Karpas-422 (cell line): ENCODE measurements around the gene FGB. TPM values are rescaled to one million over a fixed set of nuclear protein-coding genes. Genes with fewer than 3 reads are reported as not detected.

Experiments used
- DNase-seq: peaks from one replicate; pipeline ENCODE4 v3.0.0-alpha.2; 2015
- H2AFZ ChIP-seq: fragments of 200-600 bp; sonication (generic); 2 replicates; pipeline ENCODE4 v1.6.1; 2014; ENCODE audit warnings: antibody characterized with exemption, low read length, mixed read lengths
- H3K27ac ChIP-seq: fragments of 200-600 bp; sonication (generic); 2 replicates; pipeline ENCODE4 v1.5.1; 2014; ENCODE audit warnings: mild to moderate bottlenecking, low read length, moderate library complexity
- H3K27me3 ChIP-seq: fragments of 200-600 bp; sonication (generic); 2 replicates; pipeline ENCODE4 v1.6.1; 2014; ENCODE audit warnings: low read length, mixed read lengths
- H3K36me3 ChIP-seq: fragments of 200-600 bp; sonication (generic); 2 replicates; pipeline ENCODE4 v1.6.1; 2014; ENCODE audit warnings: low read length, mixed read lengths; ENCODE audit not compliant: insufficient read depth
- H3K4me1 ChIP-seq: fragments of 200-600 bp; sonication (generic); 2 replicates; pipeline ENCODE4 v1.6.1; 2014; ENCODE audit warnings: mild to moderate bottlenecking, low read length, mixed read lengths
- H3K4me2 ChIP-seq: fragments of 200-600 bp; sonication (generic); 2 replicates; pipeline ENCODE4 v1.6.1; 2014; ENCODE audit warnings: low read length, low read depth, mild to moderate bottlenecking; ENCODE audit not compliant: poor library complexity, severe bottlenecking
- H3K4me3 ChIP-seq: fragments of 200-600 bp; sonication (generic); 2 replicates; pipeline ENCODE4 v1.5.1; 2014; ENCODE audit warnings: mild to moderate bottlenecking, antibody characterized with exemption, low read length, mixed read lengths
- H3K79me2 ChIP-seq: fragments of 200-600 bp; sonication (generic); 2 replicates; pipeline ENCODE4 v1.6.1; 2014; ENCODE audit warnings: mild to moderate bottlenecking, low read length, mixed read lengths
- H3K9ac ChIP-seq: fragments of 200-600 bp; sonication (generic); 2 replicates; pipeline ENCODE4 v1.6.0; 2014; ENCODE audit warnings: low read length
- H3K9me2 ChIP-seq: fragments of 200-600 bp; sonication (generic), shearing (Covaris generic); replicated peaks from 2 replicates; pipeline ENCODE4 v1.6.0; 2014; ENCODE audit warnings: mild to moderate bottlenecking, low read length, moderate library complexity; ENCODE audit not compliant: insufficient read depth
- H3K9me3 ChIP-seq: fragments of 300-700, 200-600 bp; sonication (generic); 2 replicates; pipeline ENCODE4 v1.6.1; 2014; ENCODE audit warnings: low read length, mixed read lengths
- H4K20me1 ChIP-seq: fragments of 200-600 bp; sonication (generic); 2 replicates; pipeline ENCODE4 v1.6.1; 2014; ENCODE audit warnings: mild to moderate bottlenecking, antibody characterized with exemption, low read length, low read depth; ENCODE audit not compliant: insufficient read depth
- total RNA-seq: library from RNA; depleted of rRNA; stranded (reverse); fragments of >200 nt; shearing (Covaris generic); gene quantifications from 2 replicates; pipeline ENCODE4 v1.2.3, GENCODE V29; 2014; ENCODE audit warnings: low replicate concordance

FGB gene
- total RNA-seq, 1 experiment from 2014 or later: not detected

DNA sequence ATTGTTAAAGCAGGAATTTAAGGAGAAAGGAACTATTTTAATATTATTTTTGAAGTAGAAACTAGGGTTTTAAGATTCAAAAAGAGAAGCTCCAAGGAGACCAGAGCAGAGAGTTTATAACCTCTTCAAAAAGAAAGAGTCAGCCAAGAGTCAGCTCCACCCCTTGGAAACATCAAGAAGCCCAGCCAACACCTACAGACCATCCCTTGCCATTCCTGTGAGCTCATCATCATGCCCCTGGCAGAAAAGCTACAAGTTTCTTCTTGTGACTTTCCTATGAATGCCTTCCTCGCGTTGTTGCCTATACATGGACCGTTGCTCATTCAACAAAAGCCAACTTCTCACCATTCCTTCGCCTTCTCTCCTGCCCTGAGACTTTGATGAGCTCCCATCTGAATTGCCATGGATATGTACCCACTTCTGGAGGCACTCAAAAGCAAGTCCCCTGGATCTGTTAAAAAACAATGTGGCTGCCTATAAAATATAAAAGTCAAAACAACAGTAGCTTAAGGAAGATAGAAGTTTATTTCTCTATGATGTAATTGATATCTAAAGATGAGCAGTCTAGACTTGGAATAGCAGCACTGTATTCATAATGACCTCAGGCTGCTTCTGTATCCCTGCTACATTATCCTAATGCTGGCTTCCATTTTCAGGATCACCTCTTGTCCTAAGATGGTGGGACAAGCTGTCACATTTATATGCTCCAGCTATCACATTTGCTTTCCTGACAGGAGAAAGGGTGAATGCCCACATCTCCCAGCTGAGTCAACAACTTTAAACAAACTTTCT lies 32.9 kb upstream of the FGB start:
- H3K4me2 ChIP-seq: no peak overlapping the region
- H3K9me3 ChIP-seq: no peaks in the 10 kb centered on the region
- DNase-seq: no peak
- H3K36me3 ChIP-seq: no peaks in the 10 kb centered on the region
- H3K9ac ChIP-seq: no peak overlapping the region
- no peak overlapping the region for H2AFZ ChIP-seq
- H3K4me3 ChIP-seq: no peak overlapping the region
- H3K9me2 ChIP-seq: no peaks in the 10 kb centered on the region
- no peak overlapping the region for H3K27ac ChIP-seq
- no peaks in the 10 kb centered on the region for H3K79me2 ChIP-seq
- H3K27me3 ChIP-seq: no peaks in the 10 kb centered on the region
- no peaks in the 10 kb centered on the region for H4K20me1 ChIP-seq
- H3K4me1 ChIP-seq: no peaks in the 10 kb centered on the region

DNA sequence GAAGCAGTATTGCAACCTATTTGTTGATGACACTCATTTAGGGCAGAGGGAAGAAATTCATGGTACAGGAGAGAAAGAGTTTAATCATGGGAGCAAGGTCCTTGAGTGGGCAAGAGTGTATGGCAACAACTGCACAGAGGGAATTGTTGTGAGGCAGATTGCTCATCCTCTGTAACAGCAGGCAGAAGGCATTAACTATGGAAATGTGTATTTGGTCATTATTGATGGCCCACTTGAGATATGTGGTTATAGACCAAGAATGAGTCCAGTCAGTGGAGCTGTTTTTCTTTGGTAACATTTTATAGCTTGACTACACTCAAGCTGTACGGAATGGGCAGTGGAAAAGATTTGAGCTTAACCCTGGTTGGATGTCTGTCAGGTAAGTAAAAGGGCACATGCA lies 28.5 kb upstream of the FGB start:
- DNase-seq: no peak
- Histone ChIP-seq H3K36me3 (peaks cover 32% of the 10 kb centered on the region), H3K9me2 (no peaks in the 10 kb centered on the region), H3K9me3 (no peaks in the 10 kb centered on the region), H3K9ac (no peak overlapping the region), H4K20me1 (no peaks in the 10 kb centered on the region), H3K4me3 (no peak overlapping the region), H2AFZ (no peak overlapping the region), H3K27me3 (no peaks in the 10 kb centered on the region), H3K79me2 (no peaks in the 10 kb centered on the region), H3K4me2 (no peak overlapping the region), H3K4me1 (no peaks in the 10 kb centered on the region), H3K27ac (no peak overlapping the region)

DNA sequence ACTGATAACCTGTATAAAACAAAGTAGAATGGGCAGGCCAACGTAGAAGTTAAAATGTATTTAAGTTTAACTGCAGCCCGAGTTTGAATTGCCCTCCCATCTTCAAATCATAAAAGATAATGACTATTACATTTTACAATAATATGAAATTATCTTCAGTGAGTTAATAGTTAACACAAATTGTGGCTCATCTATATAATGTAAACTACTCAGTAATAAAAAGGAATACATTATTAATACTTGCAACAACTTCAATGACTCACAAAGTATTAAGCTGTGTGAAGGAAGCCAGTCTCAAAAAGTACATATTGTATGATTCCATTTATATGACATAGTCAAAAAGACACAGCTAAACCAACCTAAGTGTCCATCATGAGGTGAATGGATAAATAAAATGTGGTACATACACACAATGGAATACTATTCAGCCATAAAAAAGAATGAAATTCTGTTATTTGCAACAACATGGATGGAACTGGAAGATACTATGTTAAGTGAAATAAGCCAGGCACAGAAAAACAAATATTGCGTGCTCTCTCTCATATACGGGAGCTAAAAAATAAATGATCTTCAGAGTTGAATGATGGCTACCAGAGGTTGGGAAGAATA lies 20.4 kb upstream of the FGB start:
- Histone ChIP-seq H3K9me3 (no peaks in the 10 kb centered on the region), H3K4me3 (no peak overlapping the region), H3K9ac (no peak overlapping the region), H2AFZ (no peak overlapping the region), H3K79me2 (peaks cover 11% of the 10 kb centered on the region), H4K20me1 (no peaks in the 10 kb centered on the region), H3K9me2 (no peaks in the 10 kb centered on the region), H3K36me3 (peaks cover 100% of the 10 kb centered on the region), H3K4me1 (peaks cover 13% of the 10 kb centered on the region), H3K27me3 (no peaks in the 10 kb centered on the region), H3K27ac (no peak overlapping the region), H3K4me2 (no peak overlapping the region)
- DNase-seq: no peak

DNA sequence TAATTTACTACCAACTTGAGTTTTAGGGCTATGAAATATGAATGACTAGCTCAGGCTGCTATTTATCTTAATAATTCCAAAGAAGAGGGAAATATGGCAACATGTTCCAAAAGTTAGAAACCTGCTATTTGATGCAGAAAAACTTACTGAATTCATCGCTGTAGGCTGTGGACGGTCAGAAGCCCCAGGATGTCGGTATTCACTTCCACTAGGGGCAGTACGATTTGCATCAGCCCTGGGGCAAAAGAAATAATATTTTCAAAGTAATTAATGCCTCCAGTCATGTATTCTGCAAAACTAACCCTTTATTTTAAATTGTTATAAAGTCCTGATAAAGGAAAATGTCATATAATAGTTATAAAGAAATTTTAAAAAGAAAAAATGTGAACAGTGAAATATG lies 17.1 kb upstream of the FGB start:
- Histone ChIP-seq H3K9me2 (no peaks in the 10 kb centered on the region), H3K27me3 (no peaks in the 10 kb centered on the region), H3K4me3 (no peak overlapping the region), H3K27ac (no peak overlapping the region), H3K79me2 (peaks cover 39% of the 10 kb centered on the region), H3K4me2 (no peak overlapping the region), H2AFZ (no peak overlapping the region), H3K9ac (no peak overlapping the region), H3K4me1 (peaks cover 35% of the 10 kb centered on the region), H3K36me3 (peaks cover 72% of the 10 kb centered on the region), H3K9me3 (no peaks in the 10 kb centered on the region), H4K20me1 (peaks cover 8% of the 10 kb centered on the region; the same call in 1 of the 2 replicates)
- no peak for DNase-seq

DNA sequence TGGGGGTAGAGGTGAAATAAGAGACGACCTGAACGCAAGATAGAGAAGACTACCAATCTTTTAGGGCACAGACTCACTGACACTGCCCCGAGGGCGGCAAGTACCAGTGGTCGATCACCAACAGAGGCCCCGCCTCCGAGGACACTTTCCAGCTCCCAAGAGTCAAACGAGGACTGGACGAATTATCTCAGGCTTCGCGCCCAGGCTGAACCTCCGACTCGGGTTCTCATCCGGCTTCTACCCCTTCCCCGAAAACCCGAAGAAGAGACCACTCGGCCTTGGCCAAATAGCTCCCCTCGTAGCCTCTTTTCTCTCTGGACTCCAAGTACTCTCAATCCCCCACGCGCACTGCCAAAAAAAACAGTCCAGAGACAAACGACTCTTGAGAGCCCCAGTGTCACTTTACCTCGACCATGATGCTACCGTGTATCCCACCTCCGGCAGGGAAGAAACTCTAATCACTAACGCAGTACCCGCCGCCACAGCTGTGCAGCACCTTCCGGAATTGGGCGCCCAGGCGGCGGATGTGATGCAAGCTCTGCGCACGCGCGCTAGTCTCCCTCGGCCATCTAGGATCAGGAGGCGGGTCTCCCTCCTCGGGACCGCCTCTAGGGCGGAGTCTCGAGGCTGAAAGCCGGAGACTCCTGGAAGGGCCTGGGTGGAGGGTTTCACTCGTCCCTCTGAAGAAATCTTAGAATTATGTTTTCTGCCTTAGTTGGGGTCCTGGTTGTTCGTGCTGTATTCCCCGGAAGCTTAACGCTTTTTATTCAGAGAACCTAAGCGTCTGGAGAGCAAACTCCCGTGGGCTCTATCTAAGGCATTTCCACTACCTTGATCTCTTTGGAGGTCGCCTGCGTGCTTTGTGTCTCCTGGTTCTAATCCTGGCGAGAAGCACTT lies 12.7 kb upstream of the FGB start, which contains the start of gene PLRG1:
TSS of gene PLRG1 (minus strand) at position 507 of the 897 bp plus-strand sequence. CDS start at position 415, 92 bp downstream.
- H3K79me2 ChIP-seq: peaks cover 39% of the 10 kb centered on the region
- H3K9me2 ChIP-seq: no peaks in the 10 kb centered on the region
- H3K4me3 ChIP-seq: peak within 1 kb of the TSS; percentile 74
- H3K36me3 ChIP-seq: peaks cover 28% of the 10 kb centered on the region; the same call in 1 of the 2 replicates
- peak; percentile 100 for DNase-seq
- no peaks in the 10 kb centered on the region for H3K27me3 ChIP-seq
- H3K9me3 ChIP-seq: no peaks in the 10 kb centered on the region
- peak within 1 kb of the TSS; percentile 88 for H2AFZ ChIP-seq
- H3K9ac ChIP-seq: peak within 1 kb of the TSS; percentile 77
- peaks cover 39% of the 10 kb centered on the region for H3K4me1 ChIP-seq
- peak within 1 kb of the TSS; percentile 80 for H3K4me2 ChIP-seq
- H4K20me1 ChIP-seq: peaks cover 8% of the 10 kb centered on the region; the same call in 1 of the 2 replicates
- no peak within 1 kb of the TSS; the same call in 1 of the 2 replicates for H3K27ac ChIP-seq

DNA sequence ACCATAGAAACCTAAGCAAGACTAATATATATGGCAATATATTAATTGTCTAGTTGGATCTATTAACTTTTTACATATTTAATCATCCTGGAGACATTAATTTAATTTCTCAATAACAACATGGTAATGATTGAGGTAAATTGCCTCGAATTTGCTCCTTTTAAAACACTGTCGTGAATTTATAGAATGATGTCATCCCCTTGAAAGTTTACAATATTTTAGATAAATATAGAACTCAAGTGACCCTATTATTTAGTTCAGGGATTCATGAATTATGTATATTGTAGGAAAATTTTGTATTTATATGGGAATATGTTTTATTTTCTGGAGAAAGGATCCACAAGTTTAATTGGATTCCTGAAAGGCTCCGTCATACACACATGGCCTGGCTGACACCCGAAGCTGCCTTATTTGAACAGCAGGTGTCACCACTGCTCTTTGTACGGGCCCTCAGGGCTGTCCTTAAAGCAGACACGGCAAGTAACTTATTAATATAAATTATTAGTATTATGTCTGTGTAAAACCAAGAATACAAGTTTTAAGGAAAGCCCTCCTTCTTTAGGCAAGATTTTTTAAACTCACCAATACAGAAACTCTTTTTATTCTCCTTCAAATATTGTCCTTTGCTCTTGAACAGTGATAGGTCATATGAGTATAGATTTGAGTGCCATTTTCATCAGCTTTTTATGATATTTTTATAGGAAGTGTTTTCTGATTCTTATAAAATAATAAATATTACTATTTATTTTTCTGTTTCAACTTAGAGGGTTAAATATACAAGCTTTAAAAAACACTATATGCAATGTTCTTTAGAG lies 10.7 kb upstream of the FGB start:
- Histone ChIP-seq H3K27me3 (no peaks in the 10 kb centered on the region), H3K9ac (no peak overlapping the region), H3K79me2 (peaks cover 31% of the 10 kb centered on the region), H3K4me3 (no peak overlapping the region), H3K9me2 (no peaks in the 10 kb centered on the region), H3K27ac (no peak overlapping the region), H3K9me3 (no peaks in the 10 kb centered on the region), H2AFZ (peak overlapping the region; percentile 85), H3K4me1 (peaks cover 29% of the 10 kb centered on the region), H4K20me1 (peaks cover 8% of the 10 kb centered on the region; the same call in 1 of the 2 replicates), H3K4me2 (no peak overlapping the region), H3K36me3 (peaks cover 8% of the 10 kb centered on the region; the same call in 1 of the 2 replicates)
- DNase-seq: peak; percentile 93

DNA sequence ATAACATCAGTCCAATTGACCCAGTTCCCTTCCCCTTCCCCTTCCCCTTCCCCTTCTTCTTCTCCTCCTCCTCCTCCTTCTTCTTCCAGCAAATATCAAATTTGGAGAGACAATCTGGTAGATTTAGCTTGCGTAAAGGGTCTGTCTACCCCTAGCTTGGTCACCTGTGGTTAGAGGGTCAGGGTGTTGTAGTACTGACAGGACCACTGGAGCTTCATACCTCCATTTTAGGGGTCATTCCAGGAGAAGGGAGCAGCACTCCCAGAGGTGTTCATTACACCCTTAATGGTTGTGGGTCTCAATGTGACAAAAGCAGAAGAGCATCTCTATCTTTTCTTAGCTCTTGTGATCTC lies 3.7 kb upstream of the FGB start:
- Histone ChIP-seq H4K20me1 (no peaks in the 10 kb centered on the region), H3K4me2 (no peak overlapping the region), H3K4me3 (no peak overlapping the region), H3K27me3 (no peaks in the 10 kb centered on the region), H3K79me2 (no peaks in the 10 kb centered on the region), H3K36me3 (no peaks in the 10 kb centered on the region), H3K9me3 (no peaks in the 10 kb centered on the region), H3K9me2 (no peaks in the 10 kb centered on the region), H3K9ac (no peak overlapping the region), H3K4me1 (no peaks in the 10 kb centered on the region), H2AFZ (no peak overlapping the region), H3K27ac (no peak overlapping the region)
- no peak for DNase-seq
